GM19372 (cell line): Measurements from ENCODE around the gene TP53TG3.
"Not testable (repeated sequence)": the region's sequence is repeated elsewhere in the genome, so short reads cannot be mapped to it uniquely, and the experiment has no call there.

Experiments used
- ATAC-seq: cut with Tn5 transposase; IDR thresholded peaks from one replicate; pipeline ENCODE4 v1.9.1; 2021; ENCODE audit warnings: mild to moderate bottlenecking, low read depth, moderate library complexity; ENCODE audit not compliant: unreplicated experiment

Gene TP53TG3

DNA sequence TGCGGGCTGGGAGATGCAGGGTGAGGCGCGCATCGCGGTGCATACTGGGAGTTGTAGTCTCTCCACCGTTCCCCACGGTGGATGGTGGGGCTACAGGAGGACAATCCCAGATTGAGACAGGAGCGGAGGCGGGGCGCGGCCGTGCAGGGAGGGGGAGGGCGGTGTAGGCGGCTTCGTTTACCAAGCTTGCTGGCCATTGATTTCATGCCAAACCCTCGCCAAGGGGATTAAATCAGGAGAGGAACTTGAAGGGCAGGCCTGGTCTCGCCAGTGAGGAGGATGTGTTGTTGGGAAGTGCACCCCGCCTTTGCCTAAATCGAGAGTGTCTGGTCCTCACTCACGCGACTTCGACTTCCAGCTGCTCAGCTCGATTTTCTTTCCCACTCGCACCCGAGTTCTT is at the start of gene TP53TG3:
Gene TP53TG3, minus strand, starts transcription at position 101 of the 400 bp plus-strand sequence. Its CDS starts 68 bp downstream, at position 33.
- ATAC-seq: not testable (repeated sequence)

GRCh38 chr16:32650876-32651275 is 25.1 kb downstream of the TP53TG3 start:
- ATAC-seq: not testable (repeated sequence)

DNA sequence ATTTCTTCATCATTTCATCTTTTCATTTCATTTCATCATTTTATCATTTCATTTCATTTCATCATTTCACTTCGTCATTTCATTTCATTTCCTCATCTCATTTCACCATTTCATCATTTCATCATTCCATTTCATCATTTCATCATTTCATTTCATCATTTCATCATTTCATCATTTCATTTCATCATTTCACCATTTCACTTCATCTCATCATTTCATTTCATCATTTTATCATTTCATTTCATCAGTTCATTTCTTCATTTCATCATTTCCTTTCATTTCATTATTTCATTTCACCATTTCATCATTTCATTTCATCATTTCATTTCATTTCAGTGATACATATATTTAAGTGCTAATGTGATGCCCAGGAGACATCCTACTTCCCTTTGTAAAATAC is 28.4 kb downstream of the TP53TG3 start:
- ATAC-seq: not testable (repeated sequence)

- not testable (repeated sequence) for ATAC-seq
Observed at GRCh38 chr16:32646780-32647179, 29.2 kb downstream of the TP53TG3 start.

DNA sequence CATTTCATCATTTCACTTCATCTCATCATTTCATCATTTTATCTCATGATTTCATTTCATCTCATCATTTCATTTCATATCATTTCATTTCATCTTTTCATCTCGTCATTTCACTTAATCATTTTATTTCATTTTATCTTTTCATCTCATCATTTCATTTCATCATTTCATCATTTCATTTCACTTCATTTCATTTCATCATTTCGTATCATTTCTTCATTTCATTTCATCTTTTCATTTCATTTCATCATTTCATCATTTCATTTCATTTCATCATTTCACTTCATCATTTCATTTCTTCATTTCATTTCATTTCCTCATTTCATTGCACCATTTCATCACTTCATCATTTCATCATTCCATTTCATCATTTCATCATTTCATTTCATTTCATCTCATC is 29.8 kb downstream of the TP53TG3 start:
- not testable (repeated sequence) for ATAC-seq

DNA sequence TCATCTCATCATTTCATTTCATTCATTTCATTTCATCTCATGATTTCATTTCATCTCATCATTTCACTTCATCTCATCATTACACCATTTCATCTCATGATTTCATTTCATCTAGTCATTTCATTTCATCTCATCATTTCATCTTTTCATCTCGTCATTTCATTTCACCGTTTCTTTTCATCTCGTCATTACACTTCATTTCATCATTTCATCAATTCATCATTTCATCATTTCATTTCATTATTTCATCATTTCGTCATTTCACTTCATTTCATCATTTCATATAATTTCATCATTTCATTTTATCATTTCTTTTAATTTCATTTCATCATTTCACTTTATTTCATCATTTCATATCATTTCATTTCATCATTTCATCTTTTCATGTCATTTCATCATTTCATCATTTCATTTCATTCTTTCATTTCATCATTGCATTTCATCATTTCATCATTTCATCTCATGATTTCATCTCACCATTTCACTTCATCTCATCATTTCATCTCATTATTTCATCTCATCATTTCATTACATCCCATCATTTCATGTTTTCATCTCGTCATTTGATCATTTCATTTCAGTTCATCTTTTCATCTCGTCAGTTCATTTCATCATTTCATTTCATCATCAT is 30.6 kb downstream of the TP53TG3 start:
- not testable (repeated sequence) for ATAC-seq

- ATAC-seq: not testable (repeated sequence)
Observed at GRCh38 chr16:32644715-32645114, 31.2 kb downstream of the TP53TG3 start.

DNA sequence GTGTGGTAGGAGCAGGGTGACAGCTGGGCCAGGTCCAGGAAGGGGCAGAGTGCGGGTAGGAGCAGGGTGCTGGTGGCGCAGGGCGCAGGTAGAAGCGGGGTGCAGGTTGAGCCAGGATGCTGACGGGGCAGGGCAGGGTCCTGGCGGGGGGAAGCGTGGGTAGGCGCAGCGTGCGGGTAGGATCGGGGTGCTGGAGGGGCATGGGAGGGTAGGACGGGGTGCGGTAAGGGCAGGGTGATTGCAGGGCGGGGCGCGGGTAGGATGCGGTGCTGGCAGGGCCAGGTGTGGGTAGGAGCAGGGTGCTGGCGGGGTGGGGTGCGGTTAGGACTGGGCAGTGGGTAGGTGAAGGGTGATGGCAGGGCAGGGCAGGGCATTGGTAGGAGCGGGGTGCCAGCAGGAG is 38.4 kb downstream of the TP53TG3 start:
- ATAC-seq: not testable (repeated sequence)

- not testable (repeated sequence) for ATAC-seq
Observed at GRCh38 chr16:32632096-32632495, 43.9 kb downstream of the TP53TG3 start.
